Measurements from ENCODE around the gene SHB. TPM values are rescaled to one million over a fixed set of nuclear protein-coding genes. Genes with fewer than 3 reads are reported as not detected.
"Not testable (repeated sequence)": the region's sequence is repeated elsewhere in the genome, so short reads cannot be mapped to it uniquely, and the experiment has no call there.

The SHB gene
- total RNA-seq, 1 donor from 2014 or later: 1.1 TPM

GRCh38 chr9:37967761-37968080, 101.3 kb downstream of the SHB start:
- H3K9ac ChIP-seq: no peak overlapping the region
- H3K4me1 Mint-ChIP-seq: peaks cover 11% of the 10 kb centered on the region
- no peak overlapping the region for H2AFZ ChIP-seq (replicated peaks)
- no peaks in the 10 kb centered on the region for H3K4me1 ChIP-seq
- no peak overlapping the region for H3K27ac ChIP-seq
- H3K4me3 ChIP-seq: no peak overlapping the region
- no peaks in the 10 kb centered on the region for H4K20me1 ChIP-seq (ENCODE audit: low read depth)
- no peaks in the 10 kb centered on the region for H3K36me3 Mint-ChIP-seq
- no peaks in the 10 kb centered on the region for H3K9me3 ChIP-seq (ENCODE audit: low read depth)
- no peak overlapping the region for H3K27ac Mint-ChIP-seq
- no peaks in the 10 kb centered on the region for H3K9me3 Mint-ChIP-seq
- H3K4me3 Mint-ChIP-seq: no peak overlapping the region
- H3K4me2 ChIP-seq: no peak overlapping the region
- no peaks in the 10 kb centered on the region for H3K27me3 ChIP-seq
- no peak for DNase-seq (ENCODE audit: low spot score)
- TF ChIP-seq EZH2phosphoT487 (IDR thresholded peaks at IDR 0.05) (no peak), CTCF (IDR thresholded peaks at IDR 0.05) (no peak), EZH2 (IDR thresholded peaks at IDR 0.05) (no peak)
- H3F3A ChIP-seq (ENCODE audit: low read depth): no peaks in the 10 kb centered on the region
- H3K79me2 ChIP-seq (ENCODE audit: low read depth): no peaks in the 10 kb centered on the region
- H3K27me3 Mint-ChIP-seq (ENCODE audit: insufficient read depth, low read depth): peaks cover 8% of the 10 kb centered on the region
- no peaks in the 10 kb centered on the region for H3K36me3 ChIP-seq

- Histone ChIP-seq H3K4me2 (no peak overlapping the region), H2AFZ (replicated peaks) (no peak overlapping the region), H3K79me2 (ENCODE audit: low read depth) (no peaks in the 10 kb centered on the region), H3K4me1 (no peaks in the 10 kb centered on the region), H3K27me3 (no peaks in the 10 kb centered on the region), H3K9ac (no peak overlapping the region), H3K4me3 (no peak overlapping the region), H3K27ac (no peak overlapping the region), H3F3A (ENCODE audit: low read depth) (no peaks in the 10 kb centered on the region), H3K9me3 (ENCODE audit: low read depth) (no peaks in the 10 kb centered on the region), H4K20me1 (ENCODE audit: low read depth) (no peaks in the 10 kb centered on the region), H3K36me3 (no peaks in the 10 kb centered on the region)
- H3K27me3 Mint-ChIP-seq (ENCODE audit: insufficient read depth, low read depth): peaks cover 8% of the 10 kb centered on the region
- H3K9me3 Mint-ChIP-seq: no peaks in the 10 kb centered on the region
- H3K4me1 Mint-ChIP-seq: peaks cover 7% of the 10 kb centered on the region
- H3K36me3 Mint-ChIP-seq: no peaks in the 10 kb centered on the region
- H3K4me3 Mint-ChIP-seq: no peak overlapping the region
- no peak for TF ChIP-seq EZH2 (IDR thresholded peaks at IDR 0.05)
- TF ChIP-seq EZH2phosphoT487 (IDR thresholded peaks at IDR 0.05): no peak
- TF ChIP-seq CTCF (IDR thresholded peaks at IDR 0.05): no peak
- no peak overlapping the region for H3K27ac Mint-ChIP-seq
- no peak for DNase-seq (ENCODE audit: low spot score)
Measured at GRCh38 chr9:37967014-37967760, 101.8 kb downstream of the SHB start.

- Histone ChIP-seq H3K27ac (no peak overlapping the region), H3K27me3 (no peaks in the 10 kb centered on the region), H3K4me1 (no peaks in the 10 kb centered on the region), H3F3A (ENCODE audit: low read depth) (no peaks in the 10 kb centered on the region), H3K4me2 (no peak overlapping the region), H3K4me3 (no peak overlapping the region), H3K9ac (no peak overlapping the region), H3K36me3 (no peaks in the 10 kb centered on the region), H4K20me1 (ENCODE audit: low read depth) (no peaks in the 10 kb centered on the region), H2AFZ (replicated peaks) (no peak overlapping the region), H3K9me3 (ENCODE audit: low read depth) (no peaks in the 10 kb centered on the region), H3K79me2 (ENCODE audit: low read depth) (no peaks in the 10 kb centered on the region)
- TF ChIP-seq CTCF (IDR thresholded peaks at IDR 0.05): no peak
- H3K9me3 Mint-ChIP-seq: no peaks in the 10 kb centered on the region
- no peak for DNase-seq (ENCODE audit: low spot score)
- H3K27ac Mint-ChIP-seq: no peak overlapping the region
- no peaks in the 10 kb centered on the region for H3K36me3 Mint-ChIP-seq
- no peak overlapping the region for H3K4me3 Mint-ChIP-seq
- H3K27me3 Mint-ChIP-seq (ENCODE audit: insufficient read depth, low read depth): peaks cover 10% of the 10 kb centered on the region
- H3K4me1 Mint-ChIP-seq: peaks cover 7% of the 10 kb centered on the region
Measured at GRCh38 chr9:37966412-37967013, 102.5 kb downstream of the SHB start.

- not testable (repeated sequence) for H3K36me3 Mint-ChIP-seq; DNase-seq (ENCODE audit: low spot score); H3K4me1 ChIP-seq; H3K4me2 ChIP-seq; H3K4me3 Mint-ChIP-seq; H3K4me3 ChIP-seq; H3K79me2 ChIP-seq (ENCODE audit: low read depth); H4K20me1 ChIP-seq (ENCODE audit: low read depth); H3K27ac ChIP-seq; H3K9me3 Mint-ChIP-seq; H3F3A ChIP-seq (ENCODE audit: low read depth); H3K27me3 ChIP-seq; H3K27ac Mint-ChIP-seq; H3K9ac ChIP-seq; H3K9me3 ChIP-seq (ENCODE audit: low read depth); H3K36me3 ChIP-seq; H3K27me3 Mint-ChIP-seq (ENCODE audit: insufficient read depth, low read depth); H2AFZ ChIP-seq (replicated peaks); H3K4me1 Mint-ChIP-seq
Measured at GRCh38 chr9:37965676-37966345, 103.2 kb downstream of the SHB start.
